ENCODE results near the gene BMP7. TPM values are rescaled to one million over a fixed set of nuclear protein-coding genes. Genes with fewer than 3 reads are reported as not detected.
"Not testable (repeated sequence)": the region's sequence is repeated elsewhere in the genome, so short reads cannot be mapped to it uniquely, and the experiment has no call there.

The BMP7 gene
- total RNA-seq, 1 experiment from 2014 or later, result not detected

DNA sequence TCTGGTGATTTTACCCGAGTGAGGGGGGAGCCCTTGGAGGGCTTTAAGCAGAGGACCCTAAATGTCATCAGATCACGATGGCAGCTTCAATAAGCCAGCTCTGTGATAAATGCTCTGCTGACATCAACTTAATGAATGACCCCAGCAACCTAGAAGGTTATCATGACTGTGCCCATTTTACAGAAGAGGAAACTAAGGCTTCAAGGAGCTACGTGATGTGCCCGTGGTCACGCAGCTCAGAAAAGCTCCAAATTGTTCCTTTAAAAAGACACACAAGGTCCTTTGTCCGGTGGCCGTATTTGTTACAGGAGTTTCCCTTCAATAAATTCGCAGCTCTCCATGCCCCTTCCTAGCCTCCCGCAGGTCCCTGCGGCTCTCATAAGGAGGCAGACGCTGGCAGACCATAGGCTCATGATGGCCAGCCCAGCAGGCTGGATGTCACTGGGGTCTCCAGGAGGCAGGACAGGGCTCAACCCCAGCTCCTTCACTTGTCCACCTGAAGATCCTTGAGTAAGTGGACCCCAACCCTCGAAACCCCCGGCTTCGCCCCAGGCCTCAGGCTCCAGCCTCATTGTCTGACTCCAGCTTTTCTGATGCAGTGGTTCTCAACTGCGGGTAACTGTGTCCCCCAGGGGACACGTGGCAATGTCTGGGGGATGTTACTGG is 106.4 kb downstream of the BMP7 start:
- CTCF ChIA-PET, result interaction anchor here (3.2 kb wide), 1 partner anchor 172 kb away, joined by 10 read pairs; no protein-coding TSS in a partner anchor
- H3K4me3 Mint-ChIP-seq (ENCODE audit: unreplicated experiment), result no peak overlapping the region
- TF ChIP-seq, protein P1, sequence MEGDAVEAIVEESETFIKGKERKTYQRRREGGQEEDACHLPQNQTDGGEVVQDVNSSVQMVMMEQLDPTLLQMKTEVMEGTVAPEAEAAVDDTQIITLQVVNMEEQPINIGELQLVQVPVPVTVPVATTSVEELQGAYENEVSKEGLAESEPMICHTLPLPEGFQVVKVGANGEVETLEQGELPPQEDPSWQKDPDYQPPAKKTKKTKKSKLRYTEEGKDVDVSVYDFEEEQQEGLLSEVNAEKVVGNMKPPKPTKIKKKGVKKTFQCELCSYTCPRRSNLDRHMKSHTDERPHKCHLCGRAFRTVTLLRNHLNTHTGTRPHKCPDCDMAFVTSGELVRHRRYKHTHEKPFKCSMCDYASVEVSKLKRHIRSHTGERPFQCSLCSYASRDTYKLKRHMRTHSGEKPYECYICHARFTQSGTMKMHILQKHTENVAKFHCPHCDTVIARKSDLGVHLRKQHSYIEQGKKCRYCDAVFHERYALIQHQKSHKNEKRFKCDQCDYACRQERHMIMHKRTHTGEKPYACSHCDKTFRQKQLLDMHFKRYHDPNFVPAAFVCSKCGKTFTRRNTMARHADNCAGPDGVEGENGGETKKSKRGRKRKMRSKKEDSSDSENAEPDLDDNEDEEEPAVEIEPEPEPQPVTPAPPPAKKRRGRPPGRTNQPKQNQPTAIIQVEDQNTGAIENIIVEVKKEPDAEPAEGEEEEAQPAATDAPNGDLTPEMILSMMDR (IDR thresholded peaks at IDR 0.05; ENCODE audit: unreplicated experiment), result no peak
- H3K27ac Mint-ChIP-seq (ENCODE audit: low read depth, unreplicated experiment), result no peak overlapping the region
- no TSS peak for BruUV-seq (replicated peaks)
- intact Hi-C loops (cut with micrococcal nuclease), result no loop called here
- H3K36me3 Mint-ChIP-seq (ENCODE audit: insufficient read depth, unreplicated experiment), result no peaks in the 10 kb centered on the region
- H3K4me1 Mint-ChIP-seq (ENCODE audit: insufficient read depth, unreplicated experiment), result no peaks in the 10 kb centered on the region
- POLR2A ChIA-PET, result no interaction called here
- no peaks in the 10 kb centered on the region for H3K9me3 Mint-ChIP-seq (ENCODE audit: unreplicated experiment)
- H3K27me3 Mint-ChIP-seq (ENCODE audit: insufficient read depth, unreplicated experiment), result peaks cover 29% of the 10 kb centered on the region
- no peak for DNase-seq (ENCODE audit: unreplicated experiment)

DNA sequence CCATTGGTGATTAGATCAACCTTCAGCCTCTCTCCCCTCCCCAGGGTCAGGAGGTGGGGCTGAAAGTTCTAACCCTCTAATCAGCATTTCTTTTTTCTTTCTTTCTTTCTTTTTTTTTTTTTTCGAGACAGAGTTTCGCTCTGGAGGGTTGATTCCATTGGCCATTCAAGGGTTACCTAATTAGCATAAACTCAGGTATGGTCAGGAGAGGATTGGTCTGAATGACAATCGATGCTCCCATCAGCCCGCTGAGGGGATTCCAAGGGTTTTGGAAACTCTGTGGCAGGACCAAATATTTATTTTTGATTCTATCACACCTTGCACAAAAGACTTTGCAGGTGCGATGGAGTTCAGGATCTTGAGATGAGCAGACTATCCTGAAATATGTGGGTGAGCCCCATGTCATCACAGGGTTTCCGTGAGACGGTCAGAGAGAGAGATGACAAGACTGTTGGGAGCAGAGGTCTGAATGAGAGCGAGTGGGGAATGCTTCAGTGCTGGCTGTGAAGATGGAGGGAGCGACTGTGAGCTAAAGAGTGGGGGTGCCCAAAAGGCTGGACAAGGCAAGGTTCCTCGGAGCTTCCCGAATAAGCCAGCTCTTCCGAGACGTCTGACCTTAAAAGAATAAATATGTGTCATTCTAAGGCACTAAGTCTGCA is 107.1 kb downstream of the BMP7 start:
- no TSS peak for BruUV-seq (replicated peaks)
- Mint-ChIP-seq H3K27me3 (ENCODE audit: insufficient read depth, unreplicated experiment) (peaks cover 29% of the 10 kb centered on the region), H3K27ac (ENCODE audit: low read depth, unreplicated experiment) (no peak overlapping the region), H3K9me3 (ENCODE audit: unreplicated experiment) (no peaks in the 10 kb centered on the region), H3K36me3 (ENCODE audit: insufficient read depth, unreplicated experiment) (no peaks in the 10 kb centered on the region), H3K4me3 (ENCODE audit: unreplicated experiment) (no peak overlapping the region), H3K4me1 (ENCODE audit: insufficient read depth, unreplicated experiment) (no peaks in the 10 kb centered on the region)
- TF ChIP-seq, protein P1 (IDR thresholded peaks at IDR 0.05; ENCODE audit: unreplicated experiment), result no peak
- ChIA-PET POLR2A (no interaction called here), CTCF (interaction anchor here (0.7 to 3.2 kb wide), 3 partner anchors 67 to 173 kb away, joined by 3 to 10 read pairs (median 5); no protein-coding TSS in a partner anchor)
- no peak for DNase-seq (ENCODE audit: unreplicated experiment)
- intact Hi-C loops (cut with micrococcal nuclease), result no loop called here

DNA sequence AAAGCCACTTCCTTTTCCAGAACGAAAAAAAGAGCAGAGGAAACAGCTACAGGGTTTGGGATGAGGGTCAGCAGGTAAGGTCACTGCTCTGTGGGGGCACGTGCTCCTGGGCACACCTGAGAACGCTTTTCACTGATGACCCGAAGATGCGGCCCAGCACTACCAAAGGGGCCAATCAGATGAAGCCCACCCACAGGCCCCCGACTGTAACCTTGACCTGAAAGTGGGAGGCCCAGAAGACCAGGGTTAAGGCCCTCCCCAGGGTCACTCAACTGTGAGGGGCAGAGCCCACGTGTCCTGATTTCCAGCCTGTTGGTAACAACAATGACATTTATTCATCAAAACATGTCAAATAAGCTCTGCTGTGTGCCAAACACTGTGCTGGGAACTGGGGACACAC is 108.0 kb downstream of the BMP7 start:
- TF ChIP-seq, protein P1 (IDR thresholded peaks at IDR 0.05; ENCODE audit: unreplicated experiment), result no peak
- CTCF ChIA-PET, result interaction anchor here (0.7 to 1.6 kb wide), 2 partner anchors 66 to 69 kb away, joined by 3 to 5 read pairs; no protein-coding TSS in a partner anchor
- Mint-ChIP-seq H3K4me3 (ENCODE audit: unreplicated experiment) (no peak overlapping the region), H3K27ac (ENCODE audit: low read depth, unreplicated experiment) (no peak overlapping the region), H3K27me3 (ENCODE audit: insufficient read depth, unreplicated experiment) (peaks cover 29% of the 10 kb centered on the region), H3K4me1 (ENCODE audit: insufficient read depth, unreplicated experiment) (no peaks in the 10 kb centered on the region), H3K9me3 (ENCODE audit: unreplicated experiment) (no peaks in the 10 kb centered on the region), H3K36me3 (ENCODE audit: insufficient read depth, unreplicated experiment) (no peaks in the 10 kb centered on the region)
- DNase-seq (ENCODE audit: unreplicated experiment), result no peak
- BruUV-seq (replicated peaks), result no TSS peak
- intact Hi-C loops (cut with micrococcal nuclease), result no loop called here
- POLR2A ChIA-PET, result no interaction called here

DNA sequence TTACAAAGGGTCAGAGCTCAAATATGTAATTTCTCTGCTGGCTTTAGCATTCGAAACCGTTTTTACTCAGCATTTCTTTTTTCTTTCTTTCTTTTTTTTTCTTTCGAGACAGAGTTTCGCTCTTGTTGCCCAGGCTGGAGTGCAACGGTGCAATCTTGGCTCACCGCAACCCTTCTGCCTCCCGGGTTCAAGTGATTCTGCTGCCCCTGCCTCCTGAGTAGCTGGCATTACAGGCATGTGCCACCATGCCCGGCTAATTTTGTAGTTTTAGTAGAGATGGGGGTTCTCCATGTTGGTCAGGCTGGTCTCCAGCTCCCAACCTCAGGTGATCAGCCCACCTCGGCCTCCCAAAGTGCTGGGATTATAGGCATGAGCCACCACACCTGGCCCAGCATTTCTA is 108.7 kb downstream of the BMP7 start:
- POLR2A ChIA-PET; H3K4me3 Mint-ChIP-seq (ENCODE audit: unreplicated experiment); H3K36me3 Mint-ChIP-seq (ENCODE audit: insufficient read depth, unreplicated experiment); DNase-seq (ENCODE audit: unreplicated experiment); H3K4me1 Mint-ChIP-seq (ENCODE audit: insufficient read depth, unreplicated experiment); H3K9me3 Mint-ChIP-seq (ENCODE audit: unreplicated experiment); BruUV-seq (replicated peaks); H3K27ac Mint-ChIP-seq (ENCODE audit: low read depth, unreplicated experiment); intact Hi-C loops (cut with micrococcal nuclease): not testable (repeated sequence)
- CTCF ChIA-PET, result interaction anchor here (1.6 kb wide), 1 partner anchor 66 kb away, joined by 5 read pairs; no protein-coding TSS in a partner anchor
- peaks cover 29% of the 10 kb centered on the region for H3K27me3 Mint-ChIP-seq (ENCODE audit: insufficient read depth, unreplicated experiment)
